Thoracic aorta (tissue), 2 donors: ENCODE results near the gene ZBTB42. TPM values are rescaled to one million over a fixed set of nuclear protein-coding genes. Genes with fewer than 3 reads are reported as not detected.

ENCODE experiments used
- ATAC-seq: fragments of 150-250 bp; one replicate; pipeline ENCODE4 v1.8.0; 2017; ENCODE audit warnings: low read depth; ENCODE audit not compliant: insufficient number of reproducible peaks, low FRiP score
- DNase-seq: peaks from one replicate; pipeline ENCODE4 v3.0.0-alpha.2; 2020; ENCODE audit warnings: low spot score
- H3K27ac ChIP-seq, 2 donors: fragments of 200-600 bp; sonication (generic); 1 replicate in 1 of 2; 2 replicates in 1 of 2; pipeline ENCODE4 v1.5.1; 2016; ENCODE audit warnings: mild to moderate bottlenecking in 2 of 2, moderate library complexity in 2 of 2
- H3K27me3 ChIP-seq: fragments of 200-600 bp; sonication (generic); replicated peaks from 2 replicates; pipeline ENCODE4 v1.6.0; 2016; ENCODE audit warnings: mild to moderate bottlenecking; ENCODE audit not compliant: insufficient read depth
- H3K36me3 ChIP-seq: fragments of 200-600 bp; sonication (generic); one replicate; pipeline ENCODE4 v1.5.1; 2016
- H3K4me1 ChIP-seq, 2 donors: fragments of 200-600 bp; sonication (generic); 1 replicate in 1 of 2; 2 replicates in 1 of 2; pipeline versions ENCODE4 v1.5.1 to v1.6.0; 2016; ENCODE audit warnings: low read depth in 2 of 2, mild to moderate bottlenecking in 1 of 2; ENCODE audit not compliant: control insufficient read depth in 1 of 2
- H3K4me3 ChIP-seq: fragments of 200-600 bp; sonication (generic); 2 replicates; pipeline ENCODE4 v1.5.1; 2016; ENCODE audit warnings: mild to moderate bottlenecking
- H3K9me3 ChIP-seq: fragments of 200-600 bp; sonication (generic); 2 replicates; pipeline ENCODE4 v1.5.1; 2016
- total RNA-seq, 2 donors: library from RNA; depleted of rRNA; stranded (reverse); fragments of >200 nt; gene quantifications; one replicate each; pipeline versions ENCODE4 v1.1.0 to v1.2.3, GENCODE V29; 2016
- TF ChIP-seq, protein P1 (sequence below): fragments of 200-600 bp; sonication (generic); IDR thresholded peaks from one replicate; pipeline ENCODE4 v1.5.1; 2019; ENCODE audit warnings: antibody characterized with exemption

The ZBTB42 gene
- total RNA-seq, 2 donors from 2014 or later, result 3.2 to 4.4 TPM

DNA sequence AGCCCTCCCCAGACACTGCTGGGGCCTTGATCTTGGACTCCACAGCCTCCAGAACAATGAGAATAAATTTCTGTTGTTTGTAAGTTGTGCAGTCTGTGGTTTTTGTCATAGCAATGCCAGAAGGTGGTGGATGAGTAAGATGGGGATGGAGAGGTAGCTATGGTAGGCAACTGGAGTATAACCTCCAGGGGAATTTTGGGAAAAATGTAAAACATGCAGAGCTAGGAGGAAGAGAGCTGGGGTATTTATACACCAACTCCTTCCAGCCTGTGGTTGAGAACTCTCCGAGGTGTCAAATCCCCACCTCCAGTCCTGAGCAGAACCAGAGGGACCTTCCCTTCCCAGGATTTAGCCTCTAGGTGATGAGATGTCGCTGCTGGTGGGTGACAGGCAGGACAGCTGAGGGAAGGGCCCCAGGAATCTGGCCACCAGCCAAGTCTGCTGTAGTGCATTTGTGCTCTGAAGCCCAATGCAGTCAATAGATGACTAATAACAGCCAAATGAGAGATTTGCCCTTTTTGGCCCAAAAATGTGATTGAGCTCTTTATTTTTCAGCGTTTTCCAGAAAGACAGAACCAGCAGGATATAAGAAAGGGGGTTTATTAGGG, 45.0 kb downstream of the ZBTB42 start:
- Histone ChIP-seq H3K27ac (no peak overlapping the region), H3K4me1 (peaks cover 7 to 20% of the 10 kb centered on the region in 2 donors), H3K27me3 (peaks cover 6% of the 10 kb centered on the region), H3K36me3 (no peaks in the 10 kb centered on the region), H3K4me3 (no peak overlapping the region), H3K9me3 (no peaks in the 10 kb centered on the region)
- DNase-seq, result no peak
- TF ChIP-seq, protein P1, sequence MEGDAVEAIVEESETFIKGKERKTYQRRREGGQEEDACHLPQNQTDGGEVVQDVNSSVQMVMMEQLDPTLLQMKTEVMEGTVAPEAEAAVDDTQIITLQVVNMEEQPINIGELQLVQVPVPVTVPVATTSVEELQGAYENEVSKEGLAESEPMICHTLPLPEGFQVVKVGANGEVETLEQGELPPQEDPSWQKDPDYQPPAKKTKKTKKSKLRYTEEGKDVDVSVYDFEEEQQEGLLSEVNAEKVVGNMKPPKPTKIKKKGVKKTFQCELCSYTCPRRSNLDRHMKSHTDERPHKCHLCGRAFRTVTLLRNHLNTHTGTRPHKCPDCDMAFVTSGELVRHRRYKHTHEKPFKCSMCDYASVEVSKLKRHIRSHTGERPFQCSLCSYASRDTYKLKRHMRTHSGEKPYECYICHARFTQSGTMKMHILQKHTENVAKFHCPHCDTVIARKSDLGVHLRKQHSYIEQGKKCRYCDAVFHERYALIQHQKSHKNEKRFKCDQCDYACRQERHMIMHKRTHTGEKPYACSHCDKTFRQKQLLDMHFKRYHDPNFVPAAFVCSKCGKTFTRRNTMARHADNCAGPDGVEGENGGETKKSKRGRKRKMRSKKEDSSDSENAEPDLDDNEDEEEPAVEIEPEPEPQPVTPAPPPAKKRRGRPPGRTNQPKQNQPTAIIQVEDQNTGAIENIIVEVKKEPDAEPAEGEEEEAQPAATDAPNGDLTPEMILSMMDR, result no peak
- no peak for ATAC-seq

DNA sequence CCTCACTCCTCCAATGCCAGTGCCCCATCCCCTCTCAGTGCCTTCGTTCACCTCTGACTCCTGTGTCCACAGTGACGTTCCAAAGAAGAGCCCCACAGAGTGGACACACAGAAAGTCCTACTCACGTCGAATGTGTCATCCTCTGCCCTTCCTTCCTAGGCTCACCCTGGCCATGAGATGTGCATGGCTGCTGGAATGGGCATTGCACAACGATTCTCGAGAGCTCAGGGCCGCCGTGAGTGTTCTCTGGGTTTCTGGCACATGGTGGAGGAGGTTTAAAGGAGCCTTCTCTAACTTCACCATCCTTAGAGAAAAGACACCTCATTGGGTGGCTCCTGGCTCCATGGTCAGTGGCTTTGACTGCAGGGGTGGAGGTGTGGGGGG, 51.4 kb downstream of the ZBTB42 start:
- no peaks in the 10 kb centered on the region for H3K36me3 ChIP-seq
- H3K27me3 ChIP-seq, result no peaks in the 10 kb centered on the region
- no peak overlapping the region for H3K4me3 ChIP-seq
- TF ChIP-seq, protein P1, result no peak
- no peaks in the 10 kb centered on the region for H3K9me3 ChIP-seq
- ATAC-seq (no peak), DNase-seq (no peak)
- H3K27ac ChIP-seq, result no peak overlapping the region
- H3K4me1 ChIP-seq, result no peaks in the 10 kb centered on the region

Other genes with a start within 250 kb of the ZBTB42 start
- gene C14orf180, start 221.3 kb upstream of the ZBTB42 start, total RNA-seq, result 1 to 10 TPM; 1.1 to 5.1 TPM
- not detected for gene TMEM179, start 196.3 kb upstream of the ZBTB42 start, total RNA-seq
- gene INF2, start 111.5 kb upstream of the ZBTB42 start, total RNA-seq, result 100 to 1,000 TPM; 124 to 162 TPM
- gene ADSS1, start 76.9 kb upstream of the ZBTB42 start, total RNA-seq, result 10 to 100 TPM; 30.8 to 87.3 TPM
- gene SIVA1, start 48.0 kb upstream of the ZBTB42 start, total RNA-seq, result 100 to 1,000 TPM; 218 to 320 TPM
- gene AKT1, start 5.4 kb upstream of the ZBTB42 start, total RNA-seq, result 100 to 1,000 TPM; 158 to 162 TPM
- gene CEP170B, start 64.2 kb downstream of the ZBTB42 start, total RNA-seq, result 10 to 100 TPM; 35.2 to 38.2 TPM
- gene PLD4, start 123.8 kb downstream of the ZBTB42 start, total RNA-seq, result under 1 TPM in 1 of 2 donors, not detected in 1; 0.35 TPM
- gene AHNAK2, start 177.3 kb downstream of the ZBTB42 start, total RNA-seq, result 10 to 100 TPM; 22.6 to 47.8 TPM
- 1 to 10 TPM; 3.1 to 4.6 TPM for gene CLBA1, start 184.7 kb downstream of the ZBTB42 start, total RNA-seq
- 1 to 10 TPM; 1.6 to 6.5 TPM for gene CDCA4, start 220.0 kb downstream of the ZBTB42 start, total RNA-seq